WTC11 (cell line): Measurements from ENCODE around the gene PSMD4. TPM values are rescaled to one million over a fixed set of nuclear protein-coding genes. Genes with fewer than 3 reads are reported as not detected.

ENCODE experiments used
- ATAC-seq: fragments of 200-7000 bp; cut with Tn5 transposase; 2 replicates; pipeline ENCODE4 v1.10.0; 2021; ENCODE audit warnings: mild to moderate bottlenecking, moderate library complexity
- CTCF ChIA-PET: fragments of 300-600 bp; sonication (Branson Sonifier 250); formaldehyde crosslinking; loops from one replicate; lab custom pipeline; 2021; ENCODE audit warnings: antibody characterized with exemption; lab: Charles Lee
- POLR2A ChIA-PET: fragments of 350-600 bp; sonication (Branson Sonifier 250); formaldehyde crosslinking; loops from one replicate; lab custom pipeline; 2021; ENCODE audit warnings: antibody characterized with exemption; lab: Charles Lee
- DNase-seq: peaks from one replicate; pipeline ENCODE4 v3.0.0; 2021; ENCODE audit warnings: low spot score
- H3K27ac Mint-ChIP-seq: 2 replicates; pipeline ENCODE4 v1.8.0; 2021; ENCODE audit warnings: mixed read lengths
- H3K27me3 Mint-ChIP-seq: 2 replicates; pipeline ENCODE4 v1.8.0; 2021; ENCODE audit warnings: low read depth, mild to moderate bottlenecking, moderate library complexity, mixed read lengths
- H3K36me3 Mint-ChIP-seq: 2 replicates; pipeline ENCODE4 v1.8.0; 2021; ENCODE audit warnings: mixed read lengths
- H3K4me1 Mint-ChIP-seq: 2 replicates; pipeline ENCODE4 v1.8.0; 2022; ENCODE audit warnings: mixed read lengths
- H3K4me3 Mint-ChIP-seq: 2 replicates; pipeline ENCODE4 v1.8.0; 2021; ENCODE audit warnings: mild to moderate bottlenecking, moderate library complexity, mixed read lengths
- H3K9me3 Mint-ChIP-seq: 2 replicates; pipeline ENCODE4 v1.8.0; 2021; ENCODE audit warnings: mixed read lengths
- CREB1 ChIP-seq: sonication (generic); formaldehyde crosslinking; IDR thresholded peaks from 2 replicates; pipeline ENCODE4 v1.8.0; 2023; ENCODE audit warnings: mild to moderate bottlenecking, missing genetic modification reagents
- CREM ChIP-seq: sonication (generic); formaldehyde crosslinking; IDR thresholded peaks from 2 replicates; pipeline ENCODE4 v1.8.1; 2022; ENCODE audit warnings: mild to moderate bottlenecking, missing genetic modification reagents, moderate library complexity
- ERG ChIP-seq: fragments of 250-450 bp; sonication (Bioruptor Pico); IDR thresholded peaks from 2 replicates; pipeline ENCODE4 v1.8.0; 2021; ENCODE audit warnings: mild to moderate bottlenecking
- FOXJ3 ChIP-seq: sonication (generic); formaldehyde crosslinking; IDR thresholded peaks from 2 replicates; pipeline ENCODE4 v1.9.0; 2021; ENCODE audit warnings: missing genetic modification reagents, mild to moderate bottlenecking, borderline replicate concordance
- GABPB1 ChIP-seq: sonication (generic); formaldehyde crosslinking; IDR thresholded peaks from 2 replicates; pipeline ENCODE4 v1.8.1; 2023; ENCODE audit warnings: mild to moderate bottlenecking, missing genetic modification reagents
- HMGXB4 ChIP-seq: sonication (generic); formaldehyde crosslinking; IDR thresholded peaks from 2 replicates; pipeline ENCODE4 v1.8.1; 2023; ENCODE audit warnings: mild to moderate bottlenecking, moderate library complexity, missing genetic modification reagents
- IRF2 ChIP-seq: sonication (generic); formaldehyde crosslinking; IDR thresholded peaks from 2 replicates; pipeline ENCODE4 v1.8.0; 2022; ENCODE audit warnings: low read depth, missing genetic modification reagents, borderline replicate concordance
- NR1H2 ChIP-seq: sonication (generic); formaldehyde crosslinking; IDR thresholded peaks from 2 replicates; pipeline ENCODE4 v1.9.0; 2021; ENCODE audit warnings: mild to moderate bottlenecking, moderate library complexity, missing genetic modification reagents
- OVOL2 ChIP-seq: fragments of 250-450 bp; sonication (Bioruptor Pico); IDR thresholded peaks from 2 replicates; pipeline ENCODE4 v1.9.0; 2021; ENCODE audit warnings: mild to moderate bottlenecking, borderline replicate concordance
- PREB ChIP-seq: sonication (generic); formaldehyde crosslinking; IDR thresholded peaks from 2 replicates; pipeline ENCODE4 v1.8.1; 2022; ENCODE audit warnings: mild to moderate bottlenecking, missing genetic modification reagents, moderate library complexity, borderline replicate concordance
- RORB ChIP-seq: fragments of 250-450 bp; sonication (Bioruptor Pico); IDR thresholded peaks from 2 replicates; pipeline ENCODE4 v1.9.0; 2021; ENCODE audit warnings: mild to moderate bottlenecking
- TEAD1 ChIP-seq: sonication (generic); formaldehyde crosslinking; IDR thresholded peaks from 2 replicates; pipeline ENCODE4 v1.8.0; 2022; ENCODE audit warnings: mild to moderate bottlenecking, missing genetic modification reagents
- ZNF121 ChIP-seq: sonication (generic); formaldehyde crosslinking; IDR thresholded peaks from 2 replicates; pipeline ENCODE4 v1.8.0; 2023; ENCODE audit warnings: missing genetic modification reagents
- ZNF138 ChIP-seq: sonication (generic); formaldehyde crosslinking; conservative IDR thresholded peaks from 2 replicates; pipeline ENCODE4 v1.8.1; 2022; ENCODE audit warnings: mild to moderate bottlenecking, moderate library complexity, missing genetic modification reagents
- ZNF219 ChIP-seq: sonication (generic); formaldehyde crosslinking; IDR thresholded peaks from 2 replicates; pipeline ENCODE4 v1.8.0; 2023; ENCODE audit warnings: missing genetic modification reagents, mild to moderate bottlenecking, borderline replicate concordance
- ZNF281 ChIP-seq: sonication (generic); formaldehyde crosslinking; IDR thresholded peaks from 2 replicates; pipeline ENCODE4 v1.8.0; 2023; ENCODE audit warnings: mild to moderate bottlenecking, missing genetic modification reagents
- ZNF532 ChIP-seq: fragments of 250-450 bp; sonication (Bioruptor Pico); IDR thresholded peaks from 2 replicates; pipeline ENCODE4 v1.9.0; 2021; ENCODE audit warnings: mild to moderate bottlenecking, borderline replicate concordance
- ZSCAN18 ChIP-seq: fragments of 250-450 bp; sonication (Bioruptor Pico); IDR thresholded peaks from 2 replicates; pipeline ENCODE4 v2.1.2; 2022; ENCODE audit warnings: mild to moderate bottlenecking, moderate library complexity
- total RNA-seq: library from RNA; stranded (reverse); gene quantifications from 3 replicates; pipeline ENCODE4 v1.2.3, GENCODE V29; 2021

The PSMD4 gene
- total RNA-seq, 1 experiment from 2014 or later, result 202 TPM

- Mint-ChIP-seq H3K4me1 (peaks cover 9% of the 10 kb centered on the region), H3K4me3 (no peak overlapping the region), H3K36me3 (peaks cover 20% of the 10 kb centered on the region), H3K27me3 (no peaks in the 10 kb centered on the region; the same call in 1 of the 2 replicates), H3K9me3 (no peaks in the 10 kb centered on the region), H3K27ac (no peak overlapping the region)
- POLR2A ChIA-PET, result no interaction called here
- no peak for ATAC-seq
- CTCF ChIA-PET, result interaction anchor here (2.7 to 4.3 kb wide), 2 partner anchors 8 to 42 kb away, joined by 6 to 30 read pairs; no protein-coding TSS in a partner anchor
- no peak for DNase-seq
- no peak for TF ChIP-seq ZNF138 (CRISPR knock-in tag)
- TF ChIP-seq IRF2 (CRISPR knock-in tag), result no peak
- no peak for TF ChIP-seq FOXJ3 (CRISPR knock-in tag)
- no peak for TF ChIP-seq OVOL2 (CRISPR knock-in tag)
- TF ChIP-seq CREB1 (CRISPR knock-in tag), result no peak
- no peak for TF ChIP-seq CREM (CRISPR knock-in tag)
- no peak for TF ChIP-seq RORB (CRISPR knock-in tag)
- no peak for TF ChIP-seq ZSCAN18 (CRISPR knock-in tag)
- no peak for TF ChIP-seq PREB
- no peak for TF ChIP-seq HMGXB4 (CRISPR knock-in tag)
- TF ChIP-seq ERG (CRISPR knock-in tag), result no peak
- no peak for TF ChIP-seq ZNF532 (CRISPR knock-in tag)
- TF ChIP-seq TEAD1 (CRISPR knock-in tag), result no peak
- TF ChIP-seq ZNF121 (CRISPR knock-in tag), result no peak
These were observed 4.8 kb downstream of the PSMD4 start for GRCh38 chr1:151259351-151259750.

- ATAC-seq, result no peak
- no peak overlapping the region for H3K4me3 Mint-ChIP-seq
- ChIA-PET POLR2A (no interaction called here), CTCF (interaction anchor here (1.2 kb wide), 1 partner anchor 14 kb away, joined by 4 read pairs; no protein-coding TSS in a partner anchor)
- no peaks in the 10 kb centered on the region for H3K27me3 Mint-ChIP-seq
- H3K9me3 Mint-ChIP-seq, result no peaks in the 10 kb centered on the region
- H3K4me1 Mint-ChIP-seq, result no peaks in the 10 kb centered on the region
- DNase-seq, result no peak
- H3K27ac Mint-ChIP-seq, result no peak overlapping the region
- peaks cover 58% of the 10 kb centered on the region for H3K36me3 Mint-ChIP-seq
- TF ChIP-seq ERG (CRISPR knock-in tag), result no peak
- TF ChIP-seq ZNF281, result no peak
- TF ChIP-seq NR1H2 (CRISPR knock-in tag), result no peak
- no peak for TF ChIP-seq ZNF219 (CRISPR knock-in tag)
- no peak for TF ChIP-seq GABPB1 (CRISPR knock-in tag)
These were observed 11.1 kb downstream of the PSMD4 start for GRCh38 chr1:151265446-151266236.
